Sigmoid colon (tissue), 7 donors: ENCODE measurements around the gene ZNF574. TPM values are rescaled to one million over a fixed set of nuclear protein-coding genes. Genes with fewer than 3 reads are reported as not detected.

Experiments
- DNase-seq: peaks from one replicate; pipeline ENCODE4 v3.0.0-alpha.2; 2019
- H3K27ac ChIP-seq, 4 donors: fragments of 200-600 bp; sonication (generic); one replicate each; pipeline ENCODE4 v1.5.1; 2016 to 2019; ENCODE audit warnings: mild to moderate bottlenecking in 1 of 4
- H3K27me3 ChIP-seq, 3 donors: fragments of 200-600 bp; sonication (generic); one replicate each; pipeline ENCODE4 v1.5.1; 2019; ENCODE audit warnings: mild to moderate bottlenecking in 1 of 3
- H3K36me3 ChIP-seq, 4 donors: fragments of 200-600 bp; sonication (generic); one replicate each; pipeline ENCODE4 v1.5.1; 2016 to 2019
- H3K4me1 ChIP-seq, 4 donors: fragments of 200-600 bp; sonication (generic); one replicate each; pipeline ENCODE4 v1.5.1; 2017 to 2019
- H3K4me3 ChIP-seq, 4 donors: fragments of 200-600 bp; sonication (generic); one replicate each; pipeline ENCODE4 v1.5.1; 2017 to 2019; ENCODE audit warnings: mild to moderate bottlenecking in 2 of 4, moderate library complexity in 1 of 4
- H3K9me3 ChIP-seq, 4 donors: fragments of 200-600 bp in 3 of 4; sonication (generic) in 3 of 4; one replicate each; pipeline versions ENCODE4 v1.5.1 to v1.6.1; 2013 to 2019
- EP300 ChIP-seq, 4 donors: sonication (generic); formaldehyde crosslinking; IDR thresholded peaks; one replicate each; pipeline ENCODE4 v1.6.1; 2017; ENCODE audit warnings: antibody characterized with exemption in 4 of 4
- POLR2A ChIP-seq, 2 donors: fragments of 450-650 bp; IDR thresholded peaks; one replicate each; pipeline ENCODE4 v1.6.1; 2016; ENCODE audit warnings: antibody characterized with exemption in 2 of 2, mild to moderate bottlenecking in 2 of 2, moderate library complexity in 2 of 2
- POLR2AphosphoS5 ChIP-seq, 4 donors: sonication (generic); formaldehyde crosslinking; IDR thresholded peaks; one replicate each; pipeline ENCODE4 v1.6.1; 2017; ENCODE audit warnings: antibody characterized with exemption in 4 of 4
- WGBS, 2 donors: extraction: QIAGEN DNeasy Blood & Tissue Kit; methylation state at CpG; one replicate each; pipeline ENCODE4 v1.1.7; 2013; 5-methylcytosine and 5-hydroxymethylcytosine counted together
- intact Hi-C: fragments of 100-400 bp; cut with DNase I; formaldehyde crosslinking; loops from one replicate; pipeline ENCODE4 v1.15.1; 2023
- polyA plus RNA-seq, 3 donors: library from polyadenylated mRNA; stranded (reverse); fragments of 200-250 nt; gene quantifications; one replicate each; pipeline ENCODE4 v1.2.3, GENCODE V29; 2013
- total RNA-seq, 4 donors: library from RNA; depleted of rRNA; stranded (reverse); fragments of >200 nt; gene quantifications; one replicate each; pipeline ENCODE4 v1.1.0, GENCODE V29; 2016
- TF ChIP-seq, protein P1 (sequence below), 4 experiments: fragments of 450-650 bp in 3 of 4; fragments of 200-600 bp in 1 of 4; IDR thresholded peaks; one replicate each; pipeline ENCODE4 v1.5.1; 2016 to 2019; ENCODE audit warnings: antibody characterized with exemption in 4 of 4, mild to moderate bottlenecking in 3 of 4, moderate library complexity in 2 of 4
- donor health status: healthy with polysubstance abuse.
- donor health status: Bipolar disorder and iron deficiency.
- donor health status: healthy.

Gene ZNF574
- total and polyA plus RNA-seq, 7 donors = 3.0 to 14.6 (median 12.5) TPM

DNA sequence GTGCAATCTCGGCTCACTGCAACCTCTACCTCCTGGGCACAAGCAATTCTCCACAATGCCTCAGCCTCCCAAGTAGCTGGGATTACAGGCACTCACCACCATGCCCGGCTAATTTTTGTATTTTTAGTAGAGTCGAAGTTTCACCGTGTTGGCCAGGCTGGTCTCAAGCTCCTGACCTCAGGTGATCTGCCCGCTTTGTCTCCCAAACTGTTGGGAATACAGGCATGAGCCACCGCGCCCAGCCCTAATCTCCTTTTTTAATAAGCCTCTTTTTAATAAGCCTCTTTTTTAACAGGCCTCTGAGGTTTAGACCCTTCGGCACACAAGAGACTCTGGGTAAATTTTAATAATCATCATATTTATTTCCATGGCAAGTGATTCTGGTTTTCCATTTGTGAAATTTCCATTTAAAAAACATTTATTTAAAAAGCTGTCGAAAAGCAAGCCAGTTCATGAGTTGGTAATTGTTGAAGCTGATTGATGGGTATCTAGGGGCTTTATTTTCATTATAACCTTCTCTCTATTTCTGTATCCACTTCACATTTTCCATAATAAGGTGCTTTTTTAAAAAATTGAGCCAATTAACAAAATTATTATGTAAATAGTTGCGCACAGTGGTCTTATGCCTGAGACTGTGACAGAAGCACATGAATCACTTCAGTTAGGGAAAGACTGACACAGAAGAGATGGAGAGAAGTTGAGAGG is 44.5 kb downstream of the ZNF574 start:
- TF ChIP-seq POLR2AphosphoS5 (IDR thresholded peaks at IDR 0.05) (no peak), POLR2A (IDR thresholded peaks at IDR 0.05) (no peak), EP300 (IDR thresholded peaks at IDR 0.05) (no peak)
- TF ChIP-seq, protein P1, sequence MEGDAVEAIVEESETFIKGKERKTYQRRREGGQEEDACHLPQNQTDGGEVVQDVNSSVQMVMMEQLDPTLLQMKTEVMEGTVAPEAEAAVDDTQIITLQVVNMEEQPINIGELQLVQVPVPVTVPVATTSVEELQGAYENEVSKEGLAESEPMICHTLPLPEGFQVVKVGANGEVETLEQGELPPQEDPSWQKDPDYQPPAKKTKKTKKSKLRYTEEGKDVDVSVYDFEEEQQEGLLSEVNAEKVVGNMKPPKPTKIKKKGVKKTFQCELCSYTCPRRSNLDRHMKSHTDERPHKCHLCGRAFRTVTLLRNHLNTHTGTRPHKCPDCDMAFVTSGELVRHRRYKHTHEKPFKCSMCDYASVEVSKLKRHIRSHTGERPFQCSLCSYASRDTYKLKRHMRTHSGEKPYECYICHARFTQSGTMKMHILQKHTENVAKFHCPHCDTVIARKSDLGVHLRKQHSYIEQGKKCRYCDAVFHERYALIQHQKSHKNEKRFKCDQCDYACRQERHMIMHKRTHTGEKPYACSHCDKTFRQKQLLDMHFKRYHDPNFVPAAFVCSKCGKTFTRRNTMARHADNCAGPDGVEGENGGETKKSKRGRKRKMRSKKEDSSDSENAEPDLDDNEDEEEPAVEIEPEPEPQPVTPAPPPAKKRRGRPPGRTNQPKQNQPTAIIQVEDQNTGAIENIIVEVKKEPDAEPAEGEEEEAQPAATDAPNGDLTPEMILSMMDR (IDR thresholded peaks at IDR 0.05) = no peak
- Histone ChIP-seq H3K9me3 (no peaks in the 10 kb centered on the region), H3K4me3 (no peak overlapping the region), H3K27ac (no peak overlapping the region), H3K4me1 (no peaks in the 10 kb centered on the region), H3K36me3 (no peaks in the 10 kb centered on the region), H3K27me3 (peaks cover 0 to 9% (median 2%) of the 10 kb centered on the region in 3 donors)
- intact Hi-C loops = no loop called here
- DNase-seq = no peak
- whole genome bisulfite sequencing, 2 donors = 91 to 92% methylated on average over 10 of the region's 10 CpGs

DNA sequence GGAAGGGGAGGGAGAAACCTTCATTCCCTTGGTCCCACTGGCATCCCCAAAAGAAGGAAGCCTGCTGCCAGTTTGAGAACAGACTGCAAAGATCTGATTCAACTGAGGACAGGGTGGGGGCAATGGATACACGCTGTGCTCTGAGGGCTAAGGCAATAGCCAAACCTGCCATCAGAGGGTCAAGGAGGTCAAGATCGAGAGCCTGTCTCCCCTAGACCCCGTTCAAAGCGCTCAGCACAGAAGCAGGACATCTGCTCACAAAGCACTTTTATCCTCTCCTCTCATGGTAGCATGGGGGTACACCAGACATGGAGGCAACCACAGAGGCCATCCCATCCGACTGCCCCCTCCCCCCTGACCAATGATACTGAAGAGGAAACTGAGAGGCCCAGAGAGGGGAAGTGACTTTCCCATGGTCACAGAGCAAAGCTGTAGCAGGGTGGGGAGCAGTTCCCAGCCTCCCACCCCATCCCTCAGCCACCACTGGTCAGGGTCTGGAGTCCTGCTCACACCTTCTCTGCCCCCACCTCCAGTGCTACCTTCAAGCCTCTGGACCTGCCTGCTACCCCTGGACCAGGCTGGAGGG is 45.2 kb downstream of the ZNF574 start:
- intact Hi-C loops = no loop called here
- H3K27me3 ChIP-seq = peaks cover 0 to 12% (median 2%) of the 10 kb centered on the region in 3 donors
- WGBS, 2 donors = 60 to 72% methylated on average over 5 of the region's 5 CpGs
- no peak overlapping the region for H3K4me3 ChIP-seq
- no peaks in the 10 kb centered on the region for H3K9me3 ChIP-seq
- no peaks in the 10 kb centered on the region for H3K4me1 ChIP-seq
- TF ChIP-seq, protein P1 (IDR thresholded peaks at IDR 0.05) = no peak
- TF ChIP-seq POLR2A (IDR thresholded peaks at IDR 0.05) (no peak), POLR2AphosphoS5 (IDR thresholded peaks at IDR 0.05) (no peak), EP300 (IDR thresholded peaks at IDR 0.05) (no peak)
- no peak for DNase-seq
- H3K27ac ChIP-seq = peak overlapping the region in 1 of 4 donors; percentile 9
- no peaks in the 10 kb centered on the region for H3K36me3 ChIP-seq

DNA sequence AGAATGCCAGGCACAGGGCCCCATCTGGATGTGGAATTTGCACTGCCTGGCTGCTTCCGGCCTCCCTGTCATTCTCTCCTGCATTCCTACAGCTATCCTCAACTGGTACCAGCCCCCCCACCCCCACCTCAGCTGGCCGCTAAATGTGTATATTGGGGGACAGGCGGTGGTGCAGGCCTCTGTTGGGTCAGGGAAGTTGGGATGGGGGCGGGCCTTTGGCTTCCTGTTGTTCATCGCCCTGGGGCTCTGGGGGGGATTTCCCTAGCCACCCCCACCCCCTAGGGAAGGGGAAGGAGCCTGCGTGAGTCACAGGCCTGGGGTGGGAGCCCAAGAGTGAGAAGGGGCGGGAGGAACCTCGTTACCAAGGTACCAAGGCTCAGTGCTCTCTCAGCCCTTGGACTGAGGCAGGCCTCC is 45.7 kb downstream of the ZNF574 start:
- 29 to 67% methylated on average over 8 of the region's 8 CpGs for WGBS, 2 donors
- no peak for DNase-seq
- H3K27me3 ChIP-seq = peaks cover 0 to 12% (median 2%) of the 10 kb centered on the region in 3 donors
- H3K36me3 ChIP-seq = no peaks in the 10 kb centered on the region
- H3K27ac ChIP-seq = peak overlapping the region in 1 of 4 donors; percentile 9
- no peak overlapping the region for H3K4me3 ChIP-seq
- no peak for TF ChIP-seq POLR2A (IDR thresholded peaks at IDR 0.05)
- TF ChIP-seq, protein P1 (IDR thresholded peaks at IDR 0.05) = no peak
- intact Hi-C loops = no loop called here
- H3K4me1 ChIP-seq = no peaks in the 10 kb centered on the region
- H3K9me3 ChIP-seq = no peaks in the 10 kb centered on the region

DNA sequence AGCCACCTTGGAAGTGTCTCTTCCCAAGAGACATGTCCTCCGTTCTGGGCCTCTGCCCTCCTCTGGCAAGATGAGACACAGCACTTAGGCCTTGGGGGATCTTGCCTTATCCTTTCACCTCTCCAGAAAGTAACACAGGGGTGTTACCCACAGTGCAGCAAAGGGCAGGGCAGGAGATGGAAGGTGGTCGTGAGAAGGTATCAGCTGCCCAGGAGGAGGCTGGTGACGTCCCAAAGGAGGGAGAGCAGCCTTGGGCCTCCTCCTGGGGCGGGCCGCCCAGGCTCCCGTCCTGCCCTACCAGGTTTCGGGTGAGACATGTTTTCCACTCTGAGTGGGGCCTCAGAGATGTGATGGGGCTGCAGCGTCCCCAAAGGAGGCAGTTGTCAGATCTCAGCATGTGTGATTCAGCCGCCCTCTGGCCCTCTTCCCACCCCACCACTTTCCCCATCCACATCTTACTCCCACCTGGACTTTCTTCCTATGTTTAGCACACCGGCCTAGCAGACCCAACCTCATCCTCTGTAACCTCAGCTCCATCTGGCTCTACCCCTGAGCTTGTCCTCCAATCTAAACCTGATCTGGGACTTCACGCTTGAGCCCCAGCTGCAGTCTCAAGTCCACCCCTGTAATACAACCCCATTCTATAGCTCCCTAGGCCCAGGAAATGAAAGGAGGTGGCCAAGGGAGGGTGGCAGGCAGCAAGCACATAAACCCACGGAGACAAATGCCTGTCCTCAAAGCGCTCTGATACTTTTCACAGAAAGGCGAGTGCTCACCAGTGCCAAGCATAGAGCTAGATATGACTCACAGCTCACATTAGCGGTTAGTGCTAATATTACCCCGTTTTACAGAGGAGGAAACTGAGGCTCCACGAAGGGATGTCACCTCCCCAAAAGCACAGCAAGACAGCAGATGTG is 47.0 kb downstream of the ZNF574 start:
- intact Hi-C loops = no loop called here
- no peak overlapping the region for H3K27ac ChIP-seq
- WGBS, 2 donors = 71 to 83% methylated on average over 17 of the region's 17 CpGs
- no peak for TF ChIP-seq EP300 (IDR thresholded peaks at IDR 0.05)
- no peak for TF ChIP-seq POLR2AphosphoS5 (IDR thresholded peaks at IDR 0.05)
- TF ChIP-seq, protein P1 (IDR thresholded peaks at IDR 0.05) = no peak
- no peak for TF ChIP-seq POLR2A (IDR thresholded peaks at IDR 0.05)
- DNase-seq = no peak
- no peaks in the 10 kb centered on the region for H3K9me3 ChIP-seq
- H3K27me3 ChIP-seq = peaks cover 0 to 12% (median 2%) of the 10 kb centered on the region in 3 donors
- H3K36me3 ChIP-seq = no peaks in the 10 kb centered on the region
- no peaks in the 10 kb centered on the region for H3K4me1 ChIP-seq
- no peak overlapping the region for H3K4me3 ChIP-seq
